Osteoblast (primary cell): ENCODE results near the gene NTNG1. TPM values are rescaled to one million over a fixed set of nuclear protein-coding genes. Genes with fewer than 3 reads are reported as not detected.

ENCODE experiments used
- DNase-seq: peaks from one replicate; pipeline ENCODE4 v3.0.0; 2011; ENCODE audit warnings: low spot score, mixed read lengths; ENCODE audit not compliant: insufficient read length; ENCODE audit errors: missing footprints
- H2AFZ ChIP-seq: 2 replicates; pipeline ENCODE4 v1.6.0; 2011; ENCODE audit warnings: mild to moderate bottlenecking, low read length
- H3K27ac ChIP-seq: 2 replicates; pipeline ENCODE4 v1.5.1; 2011; ENCODE audit warnings: mild to moderate bottlenecking, low read depth, low read length, moderate library complexity
- H3K27me3 ChIP-seq: 2 replicates; pipeline ENCODE4 v1.6.0; 2012; ENCODE audit warnings: mild to moderate bottlenecking, control low read depth, inconsistent platforms, low read length, moderate library complexity; ENCODE audit not compliant: insufficient read depth
- H3K36me3 ChIP-seq: 2 replicates; pipeline ENCODE4 v1.5.1; 2011; ENCODE audit warnings: mild to moderate bottlenecking, low read length, control low read depth, moderate library complexity; ENCODE audit not compliant: insufficient read depth
- H3K4me1 ChIP-seq: 2 replicates; pipeline ENCODE4 v1.5.1; 2011; ENCODE audit warnings: mild to moderate bottlenecking, low read length, control low read depth, moderate library complexity; ENCODE audit not compliant: insufficient read depth
- H3K4me2 ChIP-seq: 2 replicates; pipeline ENCODE4 v1.6.0; 2011; ENCODE audit warnings: mild to moderate bottlenecking, low read length; ENCODE audit not compliant: insufficient read depth
- H3K4me3 ChIP-seq: fragments of 200-600 bp; sonication (generic); 3 replicates; pipeline ENCODE4 v1.5.1; 2012; ENCODE audit warnings: mild to moderate bottlenecking, low read length, inconsistent platforms; ENCODE audit not compliant: insufficient read depth
- H3K79me2 ChIP-seq: 2 replicates; pipeline ENCODE4 v1.6.0; 2012; ENCODE audit warnings: mild to moderate bottlenecking, low read length, control low read depth, inconsistent platforms; ENCODE audit not compliant: insufficient read depth
- H3K9me3 ChIP-seq: 2 replicates; pipeline ENCODE4 v1.5.1; 2011; ENCODE audit warnings: low read depth, low read length, control low read depth
- H4K20me1 ChIP-seq: 2 replicates; pipeline ENCODE4 v1.6.0; 2012; ENCODE audit warnings: mild to moderate bottlenecking, low read length, control low read depth; ENCODE audit not compliant: insufficient read depth
- total RNA-seq: library from RNA; depleted of rRNA; stranded (reverse); fragments of >200 nt; gene quantifications from 2 replicates; pipeline ENCODE4 v1.2.3, GENCODE V29; 2012
- TF ChIP-seq, protein P1 (sequence below): IDR thresholded peaks from 2 replicates; pipeline ENCODE4 v1.5.1; 2011; ENCODE audit warnings: mild to moderate bottlenecking, low read depth, low read length, moderate library complexity; ENCODE audit errors: extremely low read depth

NTNG1 gene
- total RNA-seq, 1 donor, result 3.6 TPM

- H3K4me2 ChIP-seq, result no peak overlapping the region
- no peaks in the 10 kb centered on the region for H3K4me1 ChIP-seq
These were observed 44.1 kb upstream of the NTNG1 start for GRCh38 chr1:107096690-107097089.

GRCh38 chr1:107098961-107099360 is 41.9 kb upstream of the NTNG1 start:
- Histone ChIP-seq H3K36me3 (no peaks in the 10 kb centered on the region), H3K4me3 (no peak overlapping the region), H3K27ac (no peak overlapping the region), H3K9me3 (no peaks in the 10 kb centered on the region), H3K4me1 (no peaks in the 10 kb centered on the region), H2AFZ (no peak overlapping the region), H3K4me2 (no peak overlapping the region), H3K27me3 (no peaks in the 10 kb centered on the region), H3K79me2 (no peaks in the 10 kb centered on the region), H4K20me1 (no peaks in the 10 kb centered on the region)
- TF ChIP-seq, protein P1, sequence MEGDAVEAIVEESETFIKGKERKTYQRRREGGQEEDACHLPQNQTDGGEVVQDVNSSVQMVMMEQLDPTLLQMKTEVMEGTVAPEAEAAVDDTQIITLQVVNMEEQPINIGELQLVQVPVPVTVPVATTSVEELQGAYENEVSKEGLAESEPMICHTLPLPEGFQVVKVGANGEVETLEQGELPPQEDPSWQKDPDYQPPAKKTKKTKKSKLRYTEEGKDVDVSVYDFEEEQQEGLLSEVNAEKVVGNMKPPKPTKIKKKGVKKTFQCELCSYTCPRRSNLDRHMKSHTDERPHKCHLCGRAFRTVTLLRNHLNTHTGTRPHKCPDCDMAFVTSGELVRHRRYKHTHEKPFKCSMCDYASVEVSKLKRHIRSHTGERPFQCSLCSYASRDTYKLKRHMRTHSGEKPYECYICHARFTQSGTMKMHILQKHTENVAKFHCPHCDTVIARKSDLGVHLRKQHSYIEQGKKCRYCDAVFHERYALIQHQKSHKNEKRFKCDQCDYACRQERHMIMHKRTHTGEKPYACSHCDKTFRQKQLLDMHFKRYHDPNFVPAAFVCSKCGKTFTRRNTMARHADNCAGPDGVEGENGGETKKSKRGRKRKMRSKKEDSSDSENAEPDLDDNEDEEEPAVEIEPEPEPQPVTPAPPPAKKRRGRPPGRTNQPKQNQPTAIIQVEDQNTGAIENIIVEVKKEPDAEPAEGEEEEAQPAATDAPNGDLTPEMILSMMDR, result no peak
- DNase-seq, result no peak

More at GRCh38 chr1:107096690-107097089, 44.1 kb upstream of the NTNG1 start:
- Histone ChIP-seq H3K27me3 (no peaks in the 10 kb centered on the region), H3K27ac (no peak overlapping the region), H3K36me3 (no peaks in the 10 kb centered on the region), H4K20me1 (no peaks in the 10 kb centered on the region), H3K9me3 (no peaks in the 10 kb centered on the region), H3K4me3 (no peak overlapping the region), H2AFZ (peak overlapping the region; percentile 17), H3K79me2 (no peaks in the 10 kb centered on the region)
- TF ChIP-seq, protein P1, result no peak
- DNase-seq, result no peak

- Histone ChIP-seq H3K27ac (no peak overlapping the region), H2AFZ (no peak overlapping the region), H3K4me1 (no peaks in the 10 kb centered on the region), H3K79me2 (no peaks in the 10 kb centered on the region), H3K4me3 (no peak overlapping the region), H3K27me3 (no peaks in the 10 kb centered on the region), H3K36me3 (no peaks in the 10 kb centered on the region), H3K9me3 (no peaks in the 10 kb centered on the region), H4K20me1 (no peaks in the 10 kb centered on the region), H3K4me2 (no peak overlapping the region)
- TF ChIP-seq, protein P1, result no peak
- DNase-seq, result no peak
These were observed 40.4 kb upstream of the NTNG1 start for GRCh38 chr1:107100331-107100984.

GRCh38 chr1:107105914-107106313 is 34.9 kb upstream of the NTNG1 start:
- H2AFZ ChIP-seq, result no peak overlapping the region
- TF ChIP-seq, protein P1, result no peak
- no peak overlapping the region for H3K27ac ChIP-seq
- no peaks in the 10 kb centered on the region for H3K27me3 ChIP-seq
- DNase-seq, result no peak
- no peaks in the 10 kb centered on the region for H3K9me3 ChIP-seq
- H3K36me3 ChIP-seq, result no peaks in the 10 kb centered on the region
- no peak overlapping the region for H3K4me3 ChIP-seq
- H3K4me2 ChIP-seq, result no peak overlapping the region
- no peaks in the 10 kb centered on the region for H3K4me1 ChIP-seq
- no peaks in the 10 kb centered on the region for H3K79me2 ChIP-seq
- H4K20me1 ChIP-seq, result no peaks in the 10 kb centered on the region
